Muscle layer of colon (tissue), 2 donors: Measurements from ENCODE around the gene CD180.

Experiments
- H3K27ac ChIP-seq: one replicate; pipeline ENCODE4 v1.7.0; 2013; ENCODE audit warnings: low read depth, mild to moderate bottlenecking, low read length, moderate library complexity
- H3K27me3 ChIP-seq, 2 donors: one replicate each; pipeline ENCODE4 v1.7.0; 2013; ENCODE audit warnings: low read length in 2 of 2, mild to moderate bottlenecking in 2 of 2; ENCODE audit not compliant: insufficient read depth in 2 of 2, control insufficient read depth in 1 of 2
- H3K36me3 ChIP-seq: one replicate; pipeline ENCODE4 v1.7.0; 2013; ENCODE audit warnings: mild to moderate bottlenecking, low read length; ENCODE audit not compliant: insufficient read depth
- H3K4me1 ChIP-seq: one replicate; pipeline ENCODE4 v1.7.0; 2013; ENCODE audit warnings: mild to moderate bottlenecking, low read length; ENCODE audit not compliant: insufficient read depth
- H3K4me3 ChIP-seq, 2 donors: one replicate each; pipeline ENCODE4 v1.7.0; 2013; ENCODE audit warnings: low read length in 2 of 2, low read depth in 1 of 2, mild to moderate bottlenecking in 1 of 2, moderate library complexity in 1 of 2
- H3K9ac ChIP-seq: one replicate; pipeline ENCODE4 v1.7.0; 2013; ENCODE audit warnings: low read length
- H3K9me3 ChIP-seq: one replicate; pipeline ENCODE4 v1.7.0; 2013; ENCODE audit warnings: mild to moderate bottlenecking, low read length
- donor health status: abdominal sarcoma.
- donor health status: Adenocarcinoma of cecum.

CD180 gene

DNA sequence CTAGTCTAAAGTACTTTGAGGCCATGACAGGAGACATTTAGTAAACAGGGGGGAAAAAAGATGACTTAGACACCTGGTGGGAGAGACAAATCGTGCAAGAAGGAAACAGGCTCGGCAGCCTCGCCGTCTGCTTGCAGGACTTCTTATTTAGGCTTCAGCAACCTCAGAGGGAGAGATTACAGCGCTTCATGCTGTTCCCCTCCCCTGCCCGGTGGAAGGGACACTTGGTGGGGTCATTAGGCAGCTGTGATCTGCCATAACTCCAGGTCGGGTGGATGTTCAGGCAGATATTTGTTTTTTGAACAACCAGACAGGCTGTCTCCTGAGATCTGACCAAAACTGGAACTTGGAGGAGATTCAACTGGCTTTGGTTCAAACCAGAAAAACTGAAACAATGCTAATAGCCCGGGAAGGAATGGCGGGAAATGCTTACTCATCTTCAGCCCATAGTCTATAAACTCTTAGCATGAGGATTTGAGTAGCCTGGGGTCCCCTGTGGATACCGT lies 38.1 kb upstream of the CD180 start:
- no peaks in the 10 kb centered on the region for H3K9me3 ChIP-seq
- no peaks in the 10 kb centered on the region for H3K27me3 ChIP-seq
- H3K4me3 ChIP-seq = peak overlapping the region in 1 of 2 donors; percentile 17
- peaks cover 37% of the 10 kb centered on the region for H3K4me1 ChIP-seq
- no peak overlapping the region for H3K9ac ChIP-seq
- H3K36me3 ChIP-seq = no peaks in the 10 kb centered on the region
- no peak overlapping the region for H3K27ac ChIP-seq

GRCh38 chr5:67233075-67233474 lies 36.5 kb upstream of the CD180 start:
- Histone ChIP-seq H3K36me3 (no peaks in the 10 kb centered on the region), H3K4me3 (no peak overlapping the region), H3K9me3 (no peaks in the 10 kb centered on the region), H3K9ac (no peak overlapping the region), H3K4me1 (peaks cover 30% of the 10 kb centered on the region), H3K27ac (no peak overlapping the region), H3K27me3 (no peaks in the 10 kb centered on the region)

DNA sequence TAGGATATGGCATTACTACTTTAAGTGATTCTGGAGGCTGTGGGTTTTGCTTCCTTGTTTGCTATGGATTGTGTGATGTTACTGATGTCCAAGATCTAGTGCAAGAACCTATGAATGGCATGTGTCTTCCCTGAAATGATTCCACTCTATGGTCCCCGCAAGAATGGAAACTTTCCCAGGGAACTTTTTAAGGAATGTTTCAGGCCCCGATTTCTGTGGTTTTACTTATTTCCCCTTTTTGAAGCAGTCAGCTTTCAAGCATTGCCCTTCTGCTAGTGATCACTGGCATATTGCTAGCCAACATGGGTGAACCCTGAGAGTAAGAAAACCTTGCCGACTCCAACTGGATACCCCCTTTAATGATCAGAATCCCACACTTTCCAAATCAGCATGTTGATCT lies 26.6 kb upstream of the CD180 start:
- no peaks in the 10 kb centered on the region for H3K9me3 ChIP-seq
- no peaks in the 10 kb centered on the region for H3K4me1 ChIP-seq
- H3K27ac ChIP-seq = no peak overlapping the region
- no peaks in the 10 kb centered on the region for H3K27me3 ChIP-seq
- no peaks in the 10 kb centered on the region for H3K36me3 ChIP-seq
- H3K9ac ChIP-seq = no peak overlapping the region
- no peak overlapping the region for H3K4me3 ChIP-seq

DNA sequence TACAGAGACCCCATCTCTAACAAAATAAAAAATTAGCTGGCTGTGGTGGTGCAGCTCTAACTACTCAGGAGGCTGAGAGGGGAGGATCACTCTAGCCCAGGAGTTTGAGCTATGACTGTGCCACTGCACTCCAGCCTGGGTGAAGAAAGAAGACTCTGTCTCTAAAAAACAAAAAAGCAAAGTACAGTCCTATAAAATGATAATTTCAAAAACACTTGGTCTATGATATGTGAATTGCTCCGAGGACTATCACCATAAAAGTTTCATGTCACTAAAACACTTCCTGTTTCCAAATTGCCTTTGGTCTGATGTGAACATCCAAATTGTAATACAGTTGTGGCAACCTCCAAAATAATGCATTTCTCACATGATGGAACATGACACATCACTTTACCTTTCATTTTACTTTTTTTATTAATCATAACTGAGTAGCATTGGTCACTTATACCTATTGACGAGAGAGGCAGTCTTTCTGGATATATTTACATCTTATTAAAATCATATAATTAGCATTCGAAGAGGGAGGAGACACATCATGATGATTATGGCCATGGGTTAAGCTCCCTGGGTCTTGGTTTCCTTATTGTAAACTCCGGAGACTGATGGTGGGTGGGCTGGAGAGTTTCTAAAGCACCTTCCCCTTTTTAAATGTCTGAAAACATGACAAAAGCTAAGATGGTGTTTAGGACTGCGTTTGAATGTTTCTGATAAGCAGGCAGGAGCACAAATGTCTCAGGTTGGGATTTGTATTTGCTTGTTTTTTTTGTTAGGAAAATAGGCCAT lies 25.8 kb upstream of the CD180 start:
- no peak overlapping the region for H3K9ac ChIP-seq
- no peak overlapping the region for H3K27ac ChIP-seq
- no peaks in the 10 kb centered on the region for H3K4me1 ChIP-seq
- H3K9me3 ChIP-seq = no peaks in the 10 kb centered on the region
- H3K36me3 ChIP-seq = no peaks in the 10 kb centered on the region
- H3K27me3 ChIP-seq = no peaks in the 10 kb centered on the region
- no peak overlapping the region for H3K4me3 ChIP-seq

- Histone ChIP-seq H3K9me3 (no peaks in the 10 kb centered on the region), H3K9ac (no peak overlapping the region), H3K27me3 (no peaks in the 10 kb centered on the region), H3K4me3 (no peak overlapping the region), H3K4me1 (peaks cover under 1% of the 10 kb centered on the region), H3K27ac (no peak overlapping the region), H3K36me3 (no peaks in the 10 kb centered on the region)
Observed at GRCh38 chr5:67221487-67222242, 25.1 kb upstream of the CD180 start.

- no peaks in the 10 kb centered on the region for H3K36me3 ChIP-seq
- no peaks in the 10 kb centered on the region for H3K27me3 ChIP-seq
- peaks cover 14% of the 10 kb centered on the region for H3K4me1 ChIP-seq
- H3K4me3 ChIP-seq = no peak overlapping the region
- no peaks in the 10 kb centered on the region for H3K9me3 ChIP-seq
- no peak overlapping the region for H3K27ac ChIP-seq
- no peak overlapping the region for H3K9ac ChIP-seq
Observed at GRCh38 chr5:67216564-67216963, 20.0 kb upstream of the CD180 start.

GRCh38 chr5:67215519-67216471 lies 19.2 kb upstream of the CD180 start:
- H3K9ac ChIP-seq = no peak overlapping the region
- H3K9me3 ChIP-seq = no peaks in the 10 kb centered on the region
- H3K27me3 ChIP-seq = no peaks in the 10 kb centered on the region
- no peak overlapping the region for H3K4me3 ChIP-seq
- H3K4me1 ChIP-seq = peaks cover 14% of the 10 kb centered on the region
- H3K36me3 ChIP-seq = no peaks in the 10 kb centered on the region
- H3K27ac ChIP-seq = no peak overlapping the region

GRCh38 chr5:67214707-67215447 lies 18.3 kb upstream of the CD180 start:
- Histone ChIP-seq H3K9ac (no peak overlapping the region), H3K27me3 (no peaks in the 10 kb centered on the region), H3K4me3 (no peak overlapping the region), H3K9me3 (no peaks in the 10 kb centered on the region), H3K4me1 (peaks cover 14% of the 10 kb centered on the region), H3K27ac (no peak overlapping the region), H3K36me3 (no peaks in the 10 kb centered on the region)

- no peaks in the 10 kb centered on the region for H3K36me3 ChIP-seq
- no peaks in the 10 kb centered on the region for H3K27me3 ChIP-seq
- no peak overlapping the region for H3K27ac ChIP-seq
- H3K4me3 ChIP-seq = no peak overlapping the region
- H3K4me1 ChIP-seq = peaks cover 14% of the 10 kb centered on the region
- no peaks in the 10 kb centered on the region for H3K9me3 ChIP-seq
- no peak overlapping the region for H3K9ac ChIP-seq
Observed at GRCh38 chr5:67214036-67214435, 17.4 kb upstream of the CD180 start.

DNA sequence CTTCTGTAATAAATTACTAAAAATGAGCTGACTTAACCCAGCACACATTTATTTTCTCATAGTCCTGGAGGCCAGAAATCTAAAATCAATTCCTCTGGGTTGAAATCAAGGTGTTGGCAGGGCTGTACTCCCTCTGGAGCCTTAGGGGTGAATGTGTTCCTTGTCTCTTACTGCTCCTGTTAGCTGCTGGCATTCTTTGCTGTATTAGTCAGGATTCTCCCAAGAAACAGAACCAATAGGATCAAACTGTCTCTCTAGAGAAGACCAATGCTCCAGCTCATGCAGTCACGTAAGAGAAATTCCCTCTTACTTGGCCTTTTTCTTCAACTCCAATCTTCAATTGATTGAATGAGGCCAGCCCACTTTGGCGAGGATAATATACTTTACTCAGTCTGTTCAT lies 15.3 kb upstream of the CD180 start:
- Histone ChIP-seq H3K36me3 (no peaks in the 10 kb centered on the region), H3K4me1 (peaks cover 14% of the 10 kb centered on the region), H3K4me3 (no peak overlapping the region), H3K27me3 (no peaks in the 10 kb centered on the region), H3K9me3 (no peaks in the 10 kb centered on the region), H3K27ac (no peak overlapping the region), H3K9ac (no peak overlapping the region)
